Epithelial cell of proximal tubule (primary cell): ENCODE results near the gene GUCY1A2. TPM values are rescaled to one million over a fixed set of nuclear protein-coding genes. Genes with fewer than 3 reads are reported as not detected.

Experiments
- DNase-seq: peaks from one replicate; pipeline ENCODE4 v3.0.0-alpha.2; 2011; ENCODE audit warnings: low read depth
- H3K4me3 ChIP-seq: 2 replicates; pipeline ENCODE4 v1.5.1; 2011; ENCODE audit warnings: low read depth, mild to moderate bottlenecking, low read length
- total RNA-seq: library from RNA; depleted of rRNA; stranded (reverse); fragments of >200 nt; gene quantifications from 2 replicates; pipeline ENCODE4 v1.2.3, GENCODE V29; 2015
- TF ChIP-seq, protein P1 (sequence below): conservative IDR thresholded peaks from 2 replicates; pipeline ENCODE4 v1.5.1; 2012; ENCODE audit warnings: low read depth, mild to moderate bottlenecking, low read length

Gene GUCY1A2
- total RNA-seq, 1 donor from 2014 or later: 0.06 TPM

DNA sequence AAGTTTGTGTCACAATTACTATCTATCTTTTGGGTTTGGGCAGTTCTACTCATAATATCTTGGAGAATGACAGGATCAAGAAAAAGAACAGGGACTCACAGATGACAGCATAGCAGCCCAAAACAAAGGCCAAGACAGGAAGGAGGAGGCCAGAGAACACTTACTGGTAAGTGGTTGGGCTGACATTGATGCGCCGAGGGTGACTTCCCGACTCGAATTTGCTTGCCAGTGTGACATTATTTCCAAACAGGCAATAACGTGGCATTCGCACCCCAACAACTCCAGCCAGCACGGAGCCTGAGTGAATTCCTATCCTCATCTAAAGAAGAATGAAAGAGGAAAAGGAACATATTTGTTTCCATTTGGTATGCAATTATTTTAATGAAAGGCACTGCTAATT is 309.9 kb downstream of the GUCY1A2 start:
- TF ChIP-seq, protein P1, sequence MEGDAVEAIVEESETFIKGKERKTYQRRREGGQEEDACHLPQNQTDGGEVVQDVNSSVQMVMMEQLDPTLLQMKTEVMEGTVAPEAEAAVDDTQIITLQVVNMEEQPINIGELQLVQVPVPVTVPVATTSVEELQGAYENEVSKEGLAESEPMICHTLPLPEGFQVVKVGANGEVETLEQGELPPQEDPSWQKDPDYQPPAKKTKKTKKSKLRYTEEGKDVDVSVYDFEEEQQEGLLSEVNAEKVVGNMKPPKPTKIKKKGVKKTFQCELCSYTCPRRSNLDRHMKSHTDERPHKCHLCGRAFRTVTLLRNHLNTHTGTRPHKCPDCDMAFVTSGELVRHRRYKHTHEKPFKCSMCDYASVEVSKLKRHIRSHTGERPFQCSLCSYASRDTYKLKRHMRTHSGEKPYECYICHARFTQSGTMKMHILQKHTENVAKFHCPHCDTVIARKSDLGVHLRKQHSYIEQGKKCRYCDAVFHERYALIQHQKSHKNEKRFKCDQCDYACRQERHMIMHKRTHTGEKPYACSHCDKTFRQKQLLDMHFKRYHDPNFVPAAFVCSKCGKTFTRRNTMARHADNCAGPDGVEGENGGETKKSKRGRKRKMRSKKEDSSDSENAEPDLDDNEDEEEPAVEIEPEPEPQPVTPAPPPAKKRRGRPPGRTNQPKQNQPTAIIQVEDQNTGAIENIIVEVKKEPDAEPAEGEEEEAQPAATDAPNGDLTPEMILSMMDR: no peak
- DNase-seq: no peak
- H3K4me3 ChIP-seq: no peak overlapping the region

DNA sequence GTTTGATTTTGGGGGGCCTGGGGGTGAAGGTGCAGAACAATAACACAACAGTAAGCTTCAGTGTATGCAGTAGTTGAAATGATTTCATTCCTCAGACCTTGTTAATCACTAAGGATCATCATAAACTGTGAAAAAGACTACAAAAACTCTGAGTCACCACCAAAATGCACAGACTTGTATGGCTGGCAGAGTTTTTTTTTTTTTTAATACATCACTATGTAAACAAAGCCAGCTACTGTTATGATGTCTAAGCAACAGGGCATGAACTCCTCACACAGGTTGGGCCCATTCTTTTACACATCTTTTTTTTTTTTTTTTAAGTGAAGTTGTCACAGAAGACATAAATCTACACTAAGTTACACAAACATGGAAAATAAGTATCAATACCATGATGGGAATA is 311.9 kb downstream of the GUCY1A2 start:
- DNase-seq: peak; percentile 52
- H3K4me3 ChIP-seq: no peak overlapping the region
- TF ChIP-seq, protein P1: no peak

DNA sequence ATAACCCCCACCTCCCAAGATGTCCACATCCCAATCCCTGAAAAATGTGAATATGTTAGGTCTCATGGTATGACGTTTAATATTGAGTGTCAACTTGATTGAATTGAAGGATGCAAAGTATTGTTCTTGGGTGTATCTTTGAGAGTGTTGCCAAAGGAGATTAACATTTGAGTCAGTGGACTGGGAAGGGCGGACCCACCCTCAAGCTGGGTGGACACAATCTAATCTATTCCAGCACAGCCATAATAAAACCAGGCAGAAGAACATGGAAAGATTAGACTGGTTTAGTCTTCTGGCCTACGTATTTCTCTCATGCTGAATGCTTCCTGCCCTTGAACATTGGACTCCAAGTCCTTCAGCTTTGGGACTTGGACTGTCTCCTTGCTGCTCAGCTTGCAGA is 315.5 kb downstream of the GUCY1A2 start:
- TF ChIP-seq, protein P1: no peak
- H3K4me3 ChIP-seq: no peak overlapping the region
- DNase-seq: no peak

DNA sequence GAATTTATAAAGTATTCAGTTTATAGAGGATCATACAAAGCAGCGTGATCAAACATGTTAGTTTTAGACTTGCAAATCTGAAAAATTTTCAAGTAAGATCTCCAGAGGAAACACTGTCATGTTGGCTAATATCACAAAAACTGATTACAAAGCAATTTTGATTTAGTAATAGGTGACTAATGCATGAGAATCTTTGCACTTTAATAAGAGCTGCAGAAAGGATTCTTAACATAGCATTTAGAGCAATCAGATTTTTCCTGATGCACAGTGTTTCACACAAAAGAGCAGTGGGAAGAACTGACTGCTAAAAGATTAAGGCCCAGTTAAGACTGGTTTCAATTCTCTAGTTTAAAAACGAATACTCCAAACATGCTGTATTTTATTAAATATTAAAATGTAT is 321.2 kb downstream of the GUCY1A2 start:
- peak; percentile 16 for DNase-seq
- H3K4me3 ChIP-seq: no peak overlapping the region
- TF ChIP-seq, protein P1: no peak

DNA sequence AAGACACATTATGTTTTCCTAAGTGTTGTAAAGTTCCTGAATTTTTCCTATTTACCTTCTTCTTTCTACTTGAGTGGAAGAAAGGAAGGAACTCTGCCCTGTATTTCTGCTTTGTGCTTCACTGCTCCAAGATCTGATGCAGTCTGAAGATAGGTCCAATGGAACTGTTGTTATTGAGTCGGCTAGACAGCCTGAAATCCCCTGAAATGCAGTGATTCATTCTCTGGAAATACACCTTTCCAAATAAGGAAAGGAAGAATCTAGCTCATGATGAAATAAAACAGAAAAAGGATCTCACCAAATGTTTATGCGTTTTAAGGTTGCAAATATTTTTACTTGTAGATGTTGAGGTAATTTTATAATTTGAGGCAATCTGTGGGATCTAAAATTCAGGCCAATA is 322.8 kb downstream of the GUCY1A2 start:
- H3K4me3 ChIP-seq: no peak overlapping the region
- TF ChIP-seq, protein P1: no peak
- DNase-seq: peak; percentile 69

DNA sequence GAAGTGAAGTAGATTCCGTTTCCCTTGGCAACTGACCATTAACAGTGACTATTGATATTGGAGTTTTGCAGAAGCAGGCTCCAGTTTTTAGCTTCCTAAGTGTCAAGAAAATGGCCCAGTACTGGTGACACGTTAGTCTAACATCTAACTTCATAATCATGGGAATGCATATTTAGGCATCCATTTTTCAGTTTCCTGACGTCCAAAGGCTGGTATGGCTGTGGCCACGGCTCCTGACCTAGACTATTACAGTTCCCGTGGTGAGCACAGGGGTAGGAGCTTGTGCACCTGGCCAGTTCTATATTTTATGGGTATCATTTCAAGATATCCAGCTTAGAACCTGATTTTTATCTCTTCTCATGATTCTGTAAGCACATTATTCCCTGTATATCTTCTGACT is 323.8 kb downstream of the GUCY1A2 start:
- no peak overlapping the region for H3K4me3 ChIP-seq
- TF ChIP-seq, protein P1: no peak
- no peak for DNase-seq

DNA sequence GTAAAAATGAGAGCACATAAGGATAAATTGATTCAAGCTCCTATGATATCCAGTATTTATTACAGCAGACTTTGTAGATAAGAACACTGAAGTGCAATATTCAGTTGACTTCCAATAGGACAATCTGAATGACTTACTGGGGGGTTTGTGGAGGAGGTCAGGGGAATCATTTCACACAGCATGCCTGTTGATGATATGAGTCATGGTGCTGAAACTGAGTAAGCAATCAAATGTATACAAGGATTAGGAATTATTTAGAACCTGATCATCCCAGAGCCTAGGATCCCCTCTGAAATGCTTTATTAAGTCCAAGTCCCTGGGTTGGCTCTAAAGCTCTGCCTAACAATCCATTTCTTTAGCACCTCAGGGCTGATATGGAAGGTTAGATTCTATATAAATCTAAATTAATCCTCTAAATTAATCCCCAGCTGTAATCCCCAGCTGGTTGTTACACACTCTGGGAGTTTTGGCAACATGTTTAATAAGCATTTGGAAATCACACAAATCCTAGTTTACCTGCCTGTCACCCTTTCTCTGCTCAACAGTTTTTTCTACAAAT is 326.4 kb downstream of the GUCY1A2 start:
- no peak for DNase-seq

More for the DNA sequence above, 326.4 kb downstream of the GUCY1A2 start:
- no peak overlapping the region for H3K4me3 ChIP-seq
- TF ChIP-seq, protein P1: no peak
